NB4 (cell line): ENCODE data around the gene ATRNL1.

Source experiments
- MAX ChIP-seq: IDR thresholded peaks from 2 replicates; pipeline ENCODE4 v1.6.1; 2011; ENCODE audit warnings: low read depth, low read length
- POLR2A ChIP-seq: IDR thresholded peaks from 2 replicates; pipeline ENCODE4 v1.6.1; 2011; ENCODE audit warnings: mild to moderate bottlenecking; ENCODE audit not compliant: insufficient read length; ENCODE audit errors: extremely low read depth
- TF ChIP-seq, protein P1 (sequence below): IDR thresholded peaks from one replicate; pipeline ENCODE4 v1.5.1; 2012; ENCODE audit warnings: low read depth, low read length

- TF ChIP-seq, protein P1, sequence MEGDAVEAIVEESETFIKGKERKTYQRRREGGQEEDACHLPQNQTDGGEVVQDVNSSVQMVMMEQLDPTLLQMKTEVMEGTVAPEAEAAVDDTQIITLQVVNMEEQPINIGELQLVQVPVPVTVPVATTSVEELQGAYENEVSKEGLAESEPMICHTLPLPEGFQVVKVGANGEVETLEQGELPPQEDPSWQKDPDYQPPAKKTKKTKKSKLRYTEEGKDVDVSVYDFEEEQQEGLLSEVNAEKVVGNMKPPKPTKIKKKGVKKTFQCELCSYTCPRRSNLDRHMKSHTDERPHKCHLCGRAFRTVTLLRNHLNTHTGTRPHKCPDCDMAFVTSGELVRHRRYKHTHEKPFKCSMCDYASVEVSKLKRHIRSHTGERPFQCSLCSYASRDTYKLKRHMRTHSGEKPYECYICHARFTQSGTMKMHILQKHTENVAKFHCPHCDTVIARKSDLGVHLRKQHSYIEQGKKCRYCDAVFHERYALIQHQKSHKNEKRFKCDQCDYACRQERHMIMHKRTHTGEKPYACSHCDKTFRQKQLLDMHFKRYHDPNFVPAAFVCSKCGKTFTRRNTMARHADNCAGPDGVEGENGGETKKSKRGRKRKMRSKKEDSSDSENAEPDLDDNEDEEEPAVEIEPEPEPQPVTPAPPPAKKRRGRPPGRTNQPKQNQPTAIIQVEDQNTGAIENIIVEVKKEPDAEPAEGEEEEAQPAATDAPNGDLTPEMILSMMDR = no peak
- TF ChIP-seq POLR2A (no peak), MAX (no peak)
Observed at GRCh38 chr10:115956225-115957011, 863.3 kb downstream of the ATRNL1 start.
